GM10266 (cell line): Measurements from ENCODE around the gene PTPN22.
"Not testable (repeated sequence)": the region's sequence is repeated elsewhere in the genome, so short reads cannot be mapped to it uniquely, and the experiment has no call there.

Experiments
- DNase-seq: peaks from one replicate; pipeline ENCODE4 v3.0.0; 2012; ENCODE audit errors: extremely low spot score
- CTCF ChIP-seq: IDR thresholded peaks from 2 replicates; pipeline ENCODE4 v1.5.1; 2012; ENCODE audit warnings: mild to moderate bottlenecking, low read depth; ENCODE audit not compliant: control insufficient read depth, insufficient read depth; ENCODE audit errors: missing control alignments

The PTPN22 gene

GRCh38 chr1:113859478-113860175, 11.9 kb downstream of the PTPN22 start:
- no peak for TF ChIP-seq CTCF
- DNase-seq: peak; percentile 40

- no peak for TF ChIP-seq CTCF
- DNase-seq: no peak
Observed at GRCh38 chr1:113858982-113859381, 12.5 kb downstream of the PTPN22 start.

- no peak for DNase-seq
- no peak for TF ChIP-seq CTCF
Observed at GRCh38 chr1:113858418-113858817, 13.1 kb downstream of the PTPN22 start.

GRCh38 chr1:113857776-113858175, 13.7 kb downstream of the PTPN22 start:
- no peak for TF ChIP-seq CTCF
- no peak for DNase-seq

GRCh38 chr1:113856401-113856790, 15.1 kb downstream of the PTPN22 start:
- TF ChIP-seq CTCF: no peak
- no peak for DNase-seq

GRCh38 chr1:113855630-113856400, 15.7 kb downstream of the PTPN22 start:
- DNase-seq: no peak
- no peak for TF ChIP-seq CTCF

GRCh38 chr1:113854234-113854633, 17.3 kb downstream of the PTPN22 start:
- no peak for DNase-seq
- no peak for TF ChIP-seq CTCF

- not testable (repeated sequence) for DNase-seq
Observed at GRCh38 chr1:113852694-113853093, 18.8 kb downstream of the PTPN22 start.
